Chondrocyte (in vitro differentiated cells): ENCODE results near the gene NAGPA. TPM values are rescaled to one million over a fixed set of nuclear protein-coding genes. Genes with fewer than 3 reads are reported as not detected.

Source experiments
- DNase-seq: peaks from one replicate; pipeline ENCODE4 v3.0.0; 2021; ENCODE audit warnings: mixed read lengths, low spot score
- H3K27ac Mint-ChIP-seq: one replicate; pipeline ENCODE4 v1.8.0; 2021; ENCODE audit warnings: mild to moderate bottlenecking, moderate library complexity, mixed read lengths; ENCODE audit not compliant: unreplicated experiment
- H3K27me3 Mint-ChIP-seq: 2 replicates; pipeline ENCODE4 v1.8.0; 2021; ENCODE audit warnings: low read depth, mixed read lengths
- H3K36me3 Mint-ChIP-seq: 2 replicates; pipeline ENCODE4 v1.8.0; 2021; ENCODE audit warnings: low read depth, mixed read lengths
- H3K4me1 Mint-ChIP-seq: 2 replicates; pipeline ENCODE4 v1.8.0; 2021; ENCODE audit warnings: low read depth, mild to moderate bottlenecking, mixed read lengths
- H3K4me3 Mint-ChIP-seq: one replicate; pipeline ENCODE4 v1.8.0; 2021; ENCODE audit warnings: mild to moderate bottlenecking, moderate library complexity, mixed read lengths; ENCODE audit not compliant: unreplicated experiment
- H3K9me3 Mint-ChIP-seq: 2 replicates; pipeline ENCODE4 v1.8.0; 2021; ENCODE audit warnings: low read depth, mixed read lengths
- total RNA-seq: library from RNA; stranded (reverse); gene quantifications from 3 replicates; pipeline ENCODE4 v1.2.1, GENCODE V29; 2021
- TF ChIP-seq, protein P1 (sequence below): fragments of 200-600 bp; sonication (generic); IDR thresholded peaks from 2 replicates; pipeline ENCODE4 v1.5.0; 2021; ENCODE audit warnings: antibody characterized with exemption, mild to moderate bottlenecking, moderate library complexity

Gene NAGPA
- total RNA-seq, 1 donor from 2014 or later, result 11.3 TPM

- DNase-seq, result peak; percentile 36
- peaks cover 4% of the 10 kb centered on the region for H3K9me3 Mint-ChIP-seq
- peaks cover 45% of the 10 kb centered on the region for H3K27me3 Mint-ChIP-seq
- TF ChIP-seq, protein P1, sequence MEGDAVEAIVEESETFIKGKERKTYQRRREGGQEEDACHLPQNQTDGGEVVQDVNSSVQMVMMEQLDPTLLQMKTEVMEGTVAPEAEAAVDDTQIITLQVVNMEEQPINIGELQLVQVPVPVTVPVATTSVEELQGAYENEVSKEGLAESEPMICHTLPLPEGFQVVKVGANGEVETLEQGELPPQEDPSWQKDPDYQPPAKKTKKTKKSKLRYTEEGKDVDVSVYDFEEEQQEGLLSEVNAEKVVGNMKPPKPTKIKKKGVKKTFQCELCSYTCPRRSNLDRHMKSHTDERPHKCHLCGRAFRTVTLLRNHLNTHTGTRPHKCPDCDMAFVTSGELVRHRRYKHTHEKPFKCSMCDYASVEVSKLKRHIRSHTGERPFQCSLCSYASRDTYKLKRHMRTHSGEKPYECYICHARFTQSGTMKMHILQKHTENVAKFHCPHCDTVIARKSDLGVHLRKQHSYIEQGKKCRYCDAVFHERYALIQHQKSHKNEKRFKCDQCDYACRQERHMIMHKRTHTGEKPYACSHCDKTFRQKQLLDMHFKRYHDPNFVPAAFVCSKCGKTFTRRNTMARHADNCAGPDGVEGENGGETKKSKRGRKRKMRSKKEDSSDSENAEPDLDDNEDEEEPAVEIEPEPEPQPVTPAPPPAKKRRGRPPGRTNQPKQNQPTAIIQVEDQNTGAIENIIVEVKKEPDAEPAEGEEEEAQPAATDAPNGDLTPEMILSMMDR, result no peak
- peaks cover 2% of the 10 kb centered on the region for H3K36me3 Mint-ChIP-seq
- H3K4me1 Mint-ChIP-seq, result no peaks in the 10 kb centered on the region
- no peak overlapping the region for H3K4me3 Mint-ChIP-seq
- no peak overlapping the region for H3K27ac Mint-ChIP-seq
Observed at GRCh38 chr16:4990415-4990814, 43.3 kb downstream of the NAGPA start.

DNA sequence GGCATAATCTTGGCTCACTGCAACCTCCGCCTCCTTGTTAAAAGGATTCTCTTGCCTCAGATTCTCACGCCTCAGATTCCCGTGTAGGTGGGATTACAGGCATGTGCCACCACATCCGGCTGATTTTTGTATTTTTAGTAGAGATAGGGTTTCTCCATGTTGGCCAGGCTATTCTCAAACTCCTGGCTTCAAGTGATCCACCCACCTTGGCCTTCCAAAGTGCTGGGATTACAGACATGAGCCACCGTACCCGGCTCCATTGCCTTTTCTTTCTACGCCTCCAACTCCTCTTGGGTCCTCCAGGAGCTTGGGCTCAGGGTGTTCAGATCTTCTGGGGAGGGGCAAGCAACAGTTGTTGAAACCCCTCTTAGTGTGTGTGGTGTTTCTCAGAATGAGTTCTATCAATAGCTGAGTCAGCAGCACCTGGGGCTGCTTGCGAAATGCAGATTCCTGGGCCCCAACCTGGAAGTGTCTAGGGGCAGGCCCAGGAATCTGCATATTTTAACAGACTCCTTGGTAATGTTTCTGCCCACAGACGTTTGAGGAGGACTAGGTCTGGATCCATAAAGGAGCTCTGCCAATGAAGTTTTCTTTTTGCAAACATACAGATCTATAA lies 44.2 kb downstream of the NAGPA start:
- TF ChIP-seq, protein P1, result no peak
- H3K27me3 Mint-ChIP-seq, result peaks cover 39% of the 10 kb centered on the region

DNA sequence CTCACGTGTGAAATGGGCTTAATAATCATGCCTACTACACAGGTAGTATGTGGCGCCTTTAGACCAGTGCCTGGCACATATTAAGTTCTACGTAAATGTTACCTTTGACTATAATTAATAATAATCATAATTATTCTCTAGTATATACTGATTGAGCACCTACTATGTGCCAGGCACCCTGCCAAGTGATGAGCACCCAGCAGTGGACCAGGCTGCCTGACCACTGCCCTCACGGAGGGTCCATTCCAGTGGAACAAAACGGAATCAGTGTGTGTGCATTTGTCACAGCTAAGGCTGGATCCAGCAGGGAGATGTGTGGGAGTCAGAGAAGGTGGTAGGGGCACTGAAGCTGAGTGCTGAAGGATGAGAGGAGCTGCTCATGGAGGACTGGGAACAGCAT lies 45.1 kb downstream of the NAGPA start:
- Mint-ChIP-seq H3K27me3 (peaks cover 38% of the 10 kb centered on the region), H3K27ac (no peak overlapping the region), H3K4me1 (no peaks in the 10 kb centered on the region), H3K4me3 (no peak overlapping the region), H3K9me3 (peaks cover 8% of the 10 kb centered on the region), H3K36me3 (peaks cover 2% of the 10 kb centered on the region)
- TF ChIP-seq, protein P1, result no peak
- peak; percentile 37 for DNase-seq

More for the DNA sequence above, 44.2 kb downstream of the NAGPA start:
- DNase-seq, result peak; percentile 13
- Mint-ChIP-seq H3K36me3 (peaks cover 2% of the 10 kb centered on the region), H3K4me3 (no peak overlapping the region), H3K9me3 (peaks cover 5% of the 10 kb centered on the region), H3K27ac (no peak overlapping the region), H3K4me1 (no peaks in the 10 kb centered on the region)

DNA sequence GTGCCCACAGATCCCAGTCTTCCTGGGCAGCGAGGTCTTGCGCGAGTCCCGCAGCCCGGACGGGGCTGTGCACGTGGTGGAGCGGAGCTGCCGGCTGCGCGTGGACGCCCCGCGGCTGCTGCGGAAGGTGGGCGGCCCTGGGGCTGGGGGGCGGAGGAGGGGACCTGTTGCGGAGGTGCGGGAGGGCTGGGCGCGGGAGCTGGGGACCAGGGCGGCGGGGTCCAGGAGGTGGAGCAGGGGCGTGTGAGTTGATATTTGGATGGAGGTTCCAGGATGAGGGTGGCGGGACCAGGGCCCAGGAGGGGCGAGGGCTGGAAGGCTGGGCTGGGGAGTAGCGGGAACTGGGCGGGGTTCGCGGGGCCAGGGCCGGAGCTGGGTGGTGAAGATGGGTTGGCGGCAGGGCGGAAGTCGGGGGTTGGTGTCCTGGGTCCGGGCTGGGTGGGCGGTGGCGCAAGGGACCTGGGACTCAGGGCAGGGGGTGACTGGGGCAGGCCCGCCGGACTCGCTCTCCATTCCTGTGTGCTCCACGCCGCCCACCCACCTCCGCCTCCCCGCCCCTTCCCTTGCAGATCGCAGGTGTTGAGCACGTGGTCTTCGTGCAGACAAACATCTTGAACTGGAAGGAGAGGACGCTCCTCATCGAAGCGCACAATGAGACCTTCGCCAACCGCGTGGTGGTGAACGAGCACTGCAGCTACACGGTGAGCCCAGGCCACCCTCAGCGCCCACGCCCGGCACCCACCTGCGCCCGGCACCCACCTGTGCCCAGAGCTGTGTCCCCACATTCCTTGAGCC lies 46.0 kb downstream of the NAGPA start:
- TF ChIP-seq, protein P1, result no peak
- Mint-ChIP-seq H3K9me3 (peaks cover 7% of the 10 kb centered on the region), H3K4me3 (no peak overlapping the region), H3K4me1 (no peaks in the 10 kb centered on the region), H3K36me3 (peaks cover 2% of the 10 kb centered on the region), H3K27ac (no peak overlapping the region), H3K27me3 (peaks cover 38% of the 10 kb centered on the region)
- DNase-seq, result peak; percentile 89

DNA sequence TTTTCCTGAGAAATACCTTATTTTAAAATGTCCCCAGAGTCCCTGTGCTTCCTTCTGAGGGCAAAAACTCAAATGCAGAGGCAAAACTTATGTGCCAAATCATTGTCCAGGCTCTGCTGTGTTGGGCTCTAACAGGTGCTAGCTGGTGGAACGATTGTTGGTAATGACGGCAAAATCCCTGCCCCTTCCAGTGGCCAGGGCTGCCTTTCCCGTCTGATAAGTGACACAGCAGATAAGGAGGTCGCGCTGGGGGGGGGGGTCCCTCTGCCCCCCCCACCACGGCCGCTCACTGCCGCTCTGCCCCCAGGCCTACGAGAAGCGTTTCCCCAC lies 46.5 kb downstream of the NAGPA start:
- peaks cover 40% of the 10 kb centered on the region for H3K27me3 Mint-ChIP-seq
- H3K4me1 Mint-ChIP-seq, result no peaks in the 10 kb centered on the region

More for the DNA sequence above, 46.5 kb downstream of the NAGPA start:
- peaks cover 7% of the 10 kb centered on the region for H3K9me3 Mint-ChIP-seq
- no peak overlapping the region for H3K27ac Mint-ChIP-seq
- no peak for DNase-seq
- peaks cover 2% of the 10 kb centered on the region for H3K36me3 Mint-ChIP-seq
- TF ChIP-seq, protein P1, result no peak
- H3K4me3 Mint-ChIP-seq, result no peak overlapping the region
